Muscle layer of colon (tissue), 2 donors: ENCODE data around the gene XIRP2.

Experiments
- H3K27ac ChIP-seq: one replicate; pipeline ENCODE4 v1.7.0; 2013; ENCODE audit warnings: low read depth, mild to moderate bottlenecking, low read length, moderate library complexity
- H3K27me3 ChIP-seq, 2 donors: one replicate each; pipeline ENCODE4 v1.7.0; 2013; ENCODE audit warnings: low read length in 2 of 2, mild to moderate bottlenecking in 2 of 2; ENCODE audit not compliant: insufficient read depth in 2 of 2, control insufficient read depth in 1 of 2
- H3K36me3 ChIP-seq: one replicate; pipeline ENCODE4 v1.7.0; 2013; ENCODE audit warnings: mild to moderate bottlenecking, low read length; ENCODE audit not compliant: insufficient read depth
- H3K4me1 ChIP-seq: one replicate; pipeline ENCODE4 v1.7.0; 2013; ENCODE audit warnings: mild to moderate bottlenecking, low read length; ENCODE audit not compliant: insufficient read depth
- H3K4me3 ChIP-seq, 2 donors: one replicate each; pipeline ENCODE4 v1.7.0; 2013; ENCODE audit warnings: low read length in 2 of 2, low read depth in 1 of 2, mild to moderate bottlenecking in 1 of 2, moderate library complexity in 1 of 2
- H3K9ac ChIP-seq: one replicate; pipeline ENCODE4 v1.7.0; 2013; ENCODE audit warnings: low read length
- H3K9me3 ChIP-seq: one replicate; pipeline ENCODE4 v1.7.0; 2013; ENCODE audit warnings: mild to moderate bottlenecking, low read length
- donor health status: abdominal sarcoma.
- donor health status: Adenocarcinoma of cecum.

The XIRP2 gene

DNA sequence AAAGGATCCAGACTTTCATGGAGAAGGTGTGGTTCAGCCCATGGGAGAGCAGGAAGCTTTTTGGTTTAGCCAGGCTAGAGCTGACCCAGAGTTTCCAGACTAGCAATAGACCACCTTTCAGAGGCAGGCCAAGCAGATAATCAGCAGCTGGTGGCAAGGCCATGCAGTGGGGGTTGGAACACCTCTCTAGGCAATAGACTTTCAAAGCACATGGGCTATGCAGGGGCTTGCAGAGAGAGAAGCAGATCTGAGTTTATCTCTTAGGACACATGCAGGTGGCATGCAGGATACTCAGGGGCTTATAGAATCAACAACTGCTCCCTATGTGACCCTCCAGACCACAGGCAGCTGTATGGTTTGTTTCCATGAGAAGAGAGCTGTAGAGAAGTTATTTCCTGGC is 9.4 kb downstream of the XIRP2 start:
- H3K9ac ChIP-seq = no peak overlapping the region
- H3K4me1 ChIP-seq = no peaks in the 10 kb centered on the region
- no peak overlapping the region for H3K27ac ChIP-seq
- no peaks in the 10 kb centered on the region for H3K9me3 ChIP-seq
- no peaks in the 10 kb centered on the region for H3K27me3 ChIP-seq
- H3K36me3 ChIP-seq = no peaks in the 10 kb centered on the region
- H3K4me3 ChIP-seq = no peak overlapping the region

DNA sequence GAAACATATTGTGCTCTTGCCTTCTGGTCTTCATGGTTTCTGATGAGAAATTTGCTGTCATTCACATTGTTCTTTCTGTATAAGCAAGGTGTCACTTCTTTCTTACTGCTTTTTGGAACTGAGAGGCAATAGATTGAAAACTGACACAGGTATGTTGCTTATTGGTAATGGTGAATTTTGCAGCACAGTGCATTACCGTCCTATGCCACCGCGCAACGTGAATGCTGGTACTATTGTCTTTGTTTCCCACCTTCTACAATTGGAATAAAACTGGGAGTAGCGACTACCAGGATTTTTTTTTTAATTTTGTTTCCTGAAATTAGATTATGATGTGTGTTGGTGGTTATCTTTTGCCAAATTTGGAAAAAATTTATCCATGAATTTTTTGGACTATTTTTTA is 11.4 kb downstream of the XIRP2 start:
- Histone ChIP-seq H3K9ac (no peak overlapping the region), H3K27ac (no peak overlapping the region), H3K4me3 (no peak overlapping the region), H3K36me3 (no peaks in the 10 kb centered on the region), H3K4me1 (no peaks in the 10 kb centered on the region), H3K9me3 (no peaks in the 10 kb centered on the region), H3K27me3 (no peaks in the 10 kb centered on the region)

DNA sequence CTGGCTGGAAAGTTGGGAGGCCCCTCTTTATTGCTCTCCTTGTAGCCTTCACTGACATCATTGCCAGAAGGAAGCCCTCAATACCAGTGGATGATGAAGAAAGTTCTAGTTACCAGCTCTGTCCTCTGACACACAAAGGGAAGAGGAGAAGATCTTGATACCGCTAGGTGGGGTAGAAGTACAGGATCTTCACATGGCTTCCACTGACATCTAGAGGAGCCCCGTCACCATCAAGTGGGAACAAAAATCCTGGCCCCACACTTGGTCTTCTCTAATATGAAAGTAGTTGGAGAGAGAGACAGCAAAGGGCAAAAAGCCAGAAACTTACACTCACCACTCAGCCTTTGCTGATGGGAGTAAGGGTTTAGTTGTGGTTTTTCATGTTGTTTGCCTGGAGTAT is 12.4 kb downstream of the XIRP2 start:
- no peaks in the 10 kb centered on the region for H3K27me3 ChIP-seq
- H3K27ac ChIP-seq = no peak overlapping the region
- H3K4me1 ChIP-seq = no peaks in the 10 kb centered on the region
- no peaks in the 10 kb centered on the region for H3K36me3 ChIP-seq
- H3K9ac ChIP-seq = no peak overlapping the region
- H3K9me3 ChIP-seq = no peaks in the 10 kb centered on the region
- H3K4me3 ChIP-seq = no peak overlapping the region

DNA sequence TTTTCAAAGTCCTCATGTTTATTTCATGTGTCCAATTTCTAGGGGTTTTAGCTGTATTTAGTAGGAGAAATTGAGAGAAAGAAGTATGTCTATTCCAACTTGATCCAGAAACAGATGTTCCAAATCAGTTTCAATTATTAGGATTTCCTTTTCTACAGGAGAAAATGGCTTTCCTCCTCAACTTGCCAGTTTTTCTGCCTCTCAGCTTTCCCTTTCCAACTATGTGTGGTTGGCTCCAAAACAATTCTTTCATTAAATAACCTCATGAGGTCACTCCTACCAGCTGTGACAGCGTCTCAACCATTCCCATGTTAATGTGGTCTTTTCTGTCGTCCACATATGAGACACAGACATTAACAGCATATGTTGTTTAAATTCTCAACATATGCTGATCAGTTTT is 13.1 kb downstream of the XIRP2 start:
- no peak overlapping the region for H3K4me3 ChIP-seq
- H3K9ac ChIP-seq = no peak overlapping the region
- H3K27ac ChIP-seq = no peak overlapping the region
- no peaks in the 10 kb centered on the region for H3K4me1 ChIP-seq
- H3K9me3 ChIP-seq = no peaks in the 10 kb centered on the region
- H3K36me3 ChIP-seq = no peaks in the 10 kb centered on the region
- H3K27me3 ChIP-seq = no peaks in the 10 kb centered on the region

DNA sequence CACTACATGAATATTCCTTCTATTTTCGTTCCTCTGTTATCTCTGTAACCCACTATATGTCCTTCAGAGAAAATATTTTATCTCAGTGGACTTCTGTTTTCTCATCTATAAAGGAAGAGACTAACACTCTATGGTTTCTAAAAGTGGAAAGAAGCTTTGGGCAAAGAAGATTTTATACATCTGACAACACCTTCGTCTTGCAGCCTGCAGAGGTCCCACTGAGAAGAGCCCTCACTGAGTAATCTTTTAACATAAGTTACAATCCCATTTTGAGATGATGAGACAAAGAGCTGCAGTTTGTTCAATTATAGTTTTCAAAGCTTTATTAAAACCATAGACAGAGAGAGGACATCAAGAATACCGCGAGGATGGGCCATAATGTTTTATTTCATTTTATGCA is 28.7 kb downstream of the XIRP2 start:
- Histone ChIP-seq H3K36me3 (no peaks in the 10 kb centered on the region), H3K4me1 (no peaks in the 10 kb centered on the region)

DNA sequence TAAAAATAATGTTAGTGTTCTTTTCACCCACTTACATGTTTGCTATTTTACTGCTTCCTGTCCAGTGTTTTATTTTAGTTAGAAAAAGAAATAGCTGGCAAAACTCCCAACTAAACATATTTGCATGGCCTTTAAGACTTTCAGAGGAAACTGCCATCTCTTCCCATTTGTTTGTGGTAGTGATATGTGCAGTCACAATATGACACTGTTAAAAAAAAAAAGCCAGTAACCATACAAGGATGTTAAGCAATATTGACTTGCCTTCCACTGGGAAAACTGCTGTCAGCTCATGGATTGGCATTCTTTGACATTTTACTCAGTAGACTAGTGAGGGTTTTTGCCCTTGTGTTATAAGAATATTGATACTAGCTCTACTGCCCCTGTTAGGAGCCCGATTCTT is 29.1 kb downstream of the XIRP2 start:
- Histone ChIP-seq H3K9me3 (no peaks in the 10 kb centered on the region), H3K4me3 (no peak overlapping the region), H3K27me3 (no peaks in the 10 kb centered on the region)

More for the DNA sequence above, 28.7 kb downstream of the XIRP2 start:
- Histone ChIP-seq H3K27me3 (no peaks in the 10 kb centered on the region), H3K4me3 (no peak overlapping the region), H3K9ac (no peak overlapping the region), H3K27ac (no peak overlapping the region), H3K9me3 (no peaks in the 10 kb centered on the region)

DNA sequence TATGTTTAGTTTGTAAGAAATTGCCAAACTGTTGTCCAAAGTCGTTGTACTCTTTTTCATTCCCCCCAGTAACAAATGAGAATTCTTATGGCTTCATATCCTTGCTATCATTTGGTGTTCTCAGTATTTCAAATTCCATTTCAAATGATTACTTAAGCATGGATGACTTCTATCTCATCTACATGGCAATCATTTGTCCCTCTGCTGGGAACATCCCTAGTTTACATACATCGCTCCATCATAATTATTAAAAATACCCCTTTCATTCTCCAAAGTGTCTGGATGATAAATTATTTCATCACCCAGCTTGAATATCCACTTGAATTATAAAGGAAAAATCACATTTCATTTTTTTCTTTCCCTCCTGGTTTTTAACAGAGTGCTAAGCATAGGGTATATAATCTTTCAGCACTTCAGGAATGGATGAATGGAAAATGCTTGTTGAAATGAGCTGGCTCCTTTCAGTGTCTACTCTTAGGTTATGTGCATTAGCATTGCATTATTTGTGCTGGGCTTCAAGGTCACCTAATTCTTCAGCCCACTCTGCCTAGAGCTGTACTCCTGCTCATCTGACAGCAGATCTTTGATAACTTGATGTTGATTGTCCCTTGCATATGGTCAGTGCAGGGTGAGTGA is 33.1 kb downstream of the XIRP2 start:
- no peak overlapping the region for H3K27ac ChIP-seq
- no peak overlapping the region for H3K9ac ChIP-seq
- no peaks in the 10 kb centered on the region for H3K36me3 ChIP-seq
- H3K4me1 ChIP-seq = no peaks in the 10 kb centered on the region
- H3K9me3 ChIP-seq = no peaks in the 10 kb centered on the region
- no peaks in the 10 kb centered on the region for H3K27me3 ChIP-seq
- H3K4me3 ChIP-seq = no peak overlapping the region

More for the DNA sequence above, 29.1 kb downstream of the XIRP2 start:
- Histone ChIP-seq H3K9ac (no peak overlapping the region), H3K4me1 (no peaks in the 10 kb centered on the region), H3K36me3 (no peaks in the 10 kb centered on the region), H3K27ac (no peak overlapping the region)

DNA sequence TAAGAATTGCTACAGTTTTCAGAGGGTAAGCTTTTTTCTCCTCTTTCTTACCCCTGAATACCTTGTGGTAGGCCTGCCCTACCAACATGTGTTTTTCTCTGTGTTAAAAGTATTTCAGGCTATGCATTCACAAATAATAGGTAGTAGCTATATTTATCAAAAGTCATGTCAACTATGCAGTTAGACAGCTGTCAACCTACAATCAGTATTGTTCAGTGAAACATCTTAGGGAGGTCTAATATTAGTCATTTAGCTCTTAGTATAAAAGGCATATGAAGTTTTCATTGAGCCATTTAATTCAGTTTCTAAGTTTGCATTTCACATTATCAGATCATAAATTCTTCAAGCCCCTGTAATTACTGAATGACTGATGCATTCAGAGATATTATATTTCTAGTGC is 36.7 kb downstream of the XIRP2 start:
- Histone ChIP-seq H3K36me3 (no peaks in the 10 kb centered on the region), H3K4me1 (no peaks in the 10 kb centered on the region), H3K27me3 (no peaks in the 10 kb centered on the region), H3K4me3 (no peak overlapping the region), H3K9ac (no peak overlapping the region), H3K9me3 (no peaks in the 10 kb centered on the region), H3K27ac (no peak overlapping the region)

DNA sequence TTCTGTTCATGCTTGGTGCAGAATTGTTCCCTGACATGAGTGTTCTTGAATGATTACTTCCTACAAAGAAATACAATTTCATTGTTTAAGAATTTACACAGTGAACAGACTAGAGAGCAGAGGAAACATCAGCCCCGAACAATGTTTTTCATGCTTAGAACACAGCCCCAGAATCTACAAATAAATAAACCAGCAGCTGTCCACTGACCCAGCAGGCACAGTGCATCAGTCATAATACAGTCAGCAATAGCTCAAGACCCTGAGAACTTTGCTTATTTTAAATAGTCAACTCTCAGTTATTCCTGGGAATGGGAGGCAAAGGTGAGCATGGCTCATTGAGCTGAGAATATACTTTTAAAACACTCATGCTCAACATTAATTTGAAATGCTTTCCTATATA is 38.4 kb downstream of the XIRP2 start:
- Histone ChIP-seq H3K27me3 (no peaks in the 10 kb centered on the region), H3K27ac (no peak overlapping the region), H3K4me1 (no peaks in the 10 kb centered on the region), H3K4me3 (no peak overlapping the region), H3K9me3 (no peaks in the 10 kb centered on the region), H3K36me3 (no peaks in the 10 kb centered on the region), H3K9ac (no peak overlapping the region)

DNA sequence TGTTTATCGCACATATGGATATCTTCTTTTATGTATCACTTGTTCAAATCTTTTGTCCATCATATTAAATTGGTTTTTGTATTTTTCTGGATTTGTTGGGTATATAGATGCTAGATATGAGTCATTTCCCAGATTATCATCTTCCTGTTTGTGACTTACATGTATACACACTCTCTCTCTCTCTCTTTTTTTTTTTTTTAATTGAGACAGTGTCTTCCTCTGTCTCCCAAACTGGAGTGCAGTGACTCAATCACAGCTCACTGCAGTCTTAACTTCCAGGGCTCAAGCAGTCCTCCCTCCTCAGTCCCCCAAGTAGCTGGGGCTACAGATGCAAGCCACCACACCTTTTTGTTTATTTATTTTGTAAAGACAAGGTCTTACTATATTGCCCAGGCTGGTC is 43.8 kb downstream of the XIRP2 start:
- no peaks in the 10 kb centered on the region for H3K27me3 ChIP-seq
- no peak overlapping the region for H3K4me3 ChIP-seq
- no peak overlapping the region for H3K27ac ChIP-seq
- H3K9ac ChIP-seq = no peak overlapping the region
- H3K36me3 ChIP-seq = no peaks in the 10 kb centered on the region
- H3K4me1 ChIP-seq = no peaks in the 10 kb centered on the region
- no peaks in the 10 kb centered on the region for H3K9me3 ChIP-seq

DNA sequence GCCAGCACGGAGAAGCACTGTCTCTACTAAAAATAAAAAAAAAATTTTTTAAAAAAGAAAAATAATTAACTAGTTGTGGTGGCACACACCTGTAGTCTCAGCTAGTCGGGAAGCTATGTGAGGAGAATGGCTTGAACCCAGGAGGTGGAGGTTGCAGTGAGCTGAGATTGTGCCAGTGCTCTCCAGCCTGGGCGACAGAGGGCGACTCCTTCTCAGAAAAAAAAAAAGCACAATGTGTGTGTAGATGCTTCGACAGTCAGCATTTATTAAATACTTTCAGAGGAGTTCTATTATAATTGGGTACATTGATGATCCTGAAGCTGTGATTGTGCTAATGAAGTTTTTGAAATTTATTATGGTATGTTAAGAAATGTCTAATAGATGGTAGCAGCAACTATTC is 46.5 kb downstream of the XIRP2 start:
- Histone ChIP-seq H3K9ac (no peak overlapping the region), H3K4me1 (no peaks in the 10 kb centered on the region), H3K27me3 (no peaks in the 10 kb centered on the region), H3K4me3 (no peak overlapping the region), H3K9me3 (no peaks in the 10 kb centered on the region), H3K27ac (no peak overlapping the region), H3K36me3 (no peaks in the 10 kb centered on the region)

DNA sequence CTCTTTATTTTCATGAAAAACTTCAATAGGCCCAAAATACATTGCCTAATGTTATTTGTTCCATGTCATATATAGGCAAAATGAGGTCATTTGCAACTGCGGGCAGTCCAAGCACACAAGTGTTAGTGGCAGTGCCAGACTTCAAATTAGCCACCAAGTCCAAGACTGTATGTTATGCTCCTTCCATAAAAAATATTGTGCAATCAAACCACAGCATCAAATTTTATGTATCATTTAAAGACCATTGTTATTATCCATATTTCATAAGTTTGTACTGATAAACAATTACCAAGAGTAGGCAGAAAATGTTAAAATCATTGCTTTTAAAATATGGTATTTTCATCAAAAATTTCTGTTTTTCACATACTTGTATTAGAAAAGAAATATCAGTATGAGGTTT is 54.1 kb downstream of the XIRP2 start:
- Histone ChIP-seq H3K4me3 (no peak overlapping the region), H3K27ac (no peak overlapping the region), H3K27me3 (no peaks in the 10 kb centered on the region), H3K36me3 (no peaks in the 10 kb centered on the region), H3K4me1 (no peaks in the 10 kb centered on the region), H3K9me3 (no peaks in the 10 kb centered on the region), H3K9ac (no peak overlapping the region)
